Umbilical cord (tissue), 2 donors: ENCODE measurements around the gene ZNF488. TPM values are rescaled to one million over a fixed set of nuclear protein-coding genes. Genes with fewer than 3 reads are reported as not detected.
A peak's percentile ranks its signal among the peaks of the same experiment; 100 is the strongest.

Source experiments
- DNase-seq: peaks from one replicate; pipeline ENCODE4 v3.0.0-alpha.2; 2015; ENCODE audit warnings: low spot score
- total RNA-seq: library from RNA; depleted of rRNA; stranded (reverse); fragments of >200 nt; gene quantifications from one replicate; pipeline ENCODE4 v1.2.3, GENCODE V29; 2014; ENCODE audit warnings: low replicate concordance; ENCODE audit not compliant: insufficient read depth

The ZNF488 gene
- total RNA-seq, 1 donor from 2014 or later, result 0.96 TPM

GRCh38 chr10:47332371-47332770 lies 51.7 kb downstream of the ZNF488 start:
- DNase-seq, result no peak

GRCh38 chr10:47331954-47332353 lies 52.1 kb downstream of the ZNF488 start:
- DNase-seq, result no peak

GRCh38 chr10:47331491-47331890 lies 52.6 kb downstream of the ZNF488 start:
- DNase-seq, result no peak

DNA sequence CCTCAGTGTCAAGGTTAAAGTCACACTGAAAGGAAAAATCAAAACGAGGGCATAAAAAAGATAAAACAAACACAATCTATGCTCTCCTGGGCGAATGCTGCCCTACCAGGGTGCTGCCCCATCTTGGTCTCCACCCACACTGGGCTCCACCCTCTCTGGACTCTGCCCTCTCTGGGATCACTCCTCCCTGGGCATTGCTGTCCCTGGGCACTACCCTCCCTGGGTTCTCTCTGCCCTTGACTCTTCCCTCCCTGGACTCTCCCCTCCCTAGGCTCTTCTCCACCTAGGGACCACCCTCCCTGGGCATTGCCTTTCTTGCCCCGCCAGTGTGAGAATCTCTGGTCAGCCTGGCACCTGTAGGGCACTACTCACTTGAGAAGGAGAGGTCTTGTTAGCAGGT lies 53.3 kb downstream of the ZNF488 start:
- no peak for DNase-seq

DNA sequence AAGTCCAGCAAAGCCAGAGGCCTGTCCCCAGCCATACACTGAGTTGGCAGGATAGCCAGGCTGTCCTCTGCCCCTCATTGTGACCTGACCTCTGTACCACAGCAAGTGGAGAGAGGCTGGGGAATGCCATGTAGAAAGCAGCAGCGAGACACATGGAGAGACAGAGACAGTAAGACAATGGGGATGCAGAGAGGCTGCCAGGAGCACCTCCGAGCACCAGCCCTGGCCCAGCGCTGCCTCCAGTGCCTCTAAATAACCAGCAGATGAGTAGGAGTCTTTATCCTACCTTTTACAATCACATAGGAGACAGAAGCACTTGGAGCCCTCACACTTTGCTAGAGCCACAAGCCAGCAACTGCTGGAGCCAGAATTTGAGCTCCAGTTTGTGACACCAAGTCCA lies 53.7 kb downstream of the ZNF488 start:
- no peak for DNase-seq

- no peak for DNase-seq
Observed at GRCh38 chr10:47329855-47330254, 54.2 kb downstream of the ZNF488 start.

- DNase-seq, result peak; percentile 15
Observed at GRCh38 chr10:47326927-47327330, 57.2 kb downstream of the ZNF488 start.

GRCh38 chr10:47326306-47326926 lies 57.7 kb downstream of the ZNF488 start:
- no peak for DNase-seq

DNA sequence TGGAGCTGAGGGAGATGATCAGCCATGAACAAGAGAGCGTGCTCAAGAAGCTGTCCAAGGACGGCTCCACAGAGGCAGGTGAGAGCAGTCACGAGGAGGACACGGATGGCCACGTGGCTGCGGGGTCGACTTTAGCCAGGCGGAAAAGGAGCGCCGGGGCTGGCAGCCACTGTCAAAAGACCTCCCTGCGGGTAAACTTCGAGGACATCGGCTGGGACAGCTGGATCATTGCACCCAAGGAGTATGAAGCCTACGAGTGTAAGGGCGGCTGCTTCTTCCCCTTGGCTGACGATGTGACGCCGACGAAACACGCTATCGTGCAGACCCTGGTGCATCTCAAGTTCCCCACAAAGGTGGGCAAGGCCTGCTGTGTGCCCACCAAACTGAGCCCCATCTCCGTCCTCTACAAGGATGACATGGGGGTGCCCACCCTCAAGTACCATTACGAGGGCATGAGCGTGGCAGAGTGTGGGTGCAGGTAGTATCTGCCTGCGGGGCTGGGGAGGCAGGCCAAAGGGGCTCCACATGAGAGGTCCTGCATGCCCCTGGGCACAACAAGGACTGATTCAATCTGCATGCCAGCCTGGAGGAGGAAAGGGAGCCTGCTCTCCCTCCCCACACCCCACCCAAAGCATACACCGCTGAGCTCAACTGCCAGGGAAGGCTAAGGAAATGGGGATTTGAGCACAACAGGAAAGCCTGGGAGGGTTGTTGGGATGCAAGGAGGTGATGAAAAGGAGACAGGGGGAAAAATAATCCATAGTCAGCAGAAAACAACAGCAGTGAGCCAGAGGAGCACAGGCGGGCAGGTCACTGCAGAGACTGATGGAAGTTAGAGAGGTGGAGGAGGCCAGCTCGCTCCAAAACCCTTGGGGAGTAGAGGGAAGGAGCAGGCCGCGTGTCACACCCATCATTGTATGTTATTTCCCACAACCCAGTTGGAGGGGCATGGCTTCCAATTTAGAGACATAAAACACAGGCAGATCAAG lies 58.5 kb downstream of the ZNF488 start:
- DNase-seq, result no peak

DNA sequence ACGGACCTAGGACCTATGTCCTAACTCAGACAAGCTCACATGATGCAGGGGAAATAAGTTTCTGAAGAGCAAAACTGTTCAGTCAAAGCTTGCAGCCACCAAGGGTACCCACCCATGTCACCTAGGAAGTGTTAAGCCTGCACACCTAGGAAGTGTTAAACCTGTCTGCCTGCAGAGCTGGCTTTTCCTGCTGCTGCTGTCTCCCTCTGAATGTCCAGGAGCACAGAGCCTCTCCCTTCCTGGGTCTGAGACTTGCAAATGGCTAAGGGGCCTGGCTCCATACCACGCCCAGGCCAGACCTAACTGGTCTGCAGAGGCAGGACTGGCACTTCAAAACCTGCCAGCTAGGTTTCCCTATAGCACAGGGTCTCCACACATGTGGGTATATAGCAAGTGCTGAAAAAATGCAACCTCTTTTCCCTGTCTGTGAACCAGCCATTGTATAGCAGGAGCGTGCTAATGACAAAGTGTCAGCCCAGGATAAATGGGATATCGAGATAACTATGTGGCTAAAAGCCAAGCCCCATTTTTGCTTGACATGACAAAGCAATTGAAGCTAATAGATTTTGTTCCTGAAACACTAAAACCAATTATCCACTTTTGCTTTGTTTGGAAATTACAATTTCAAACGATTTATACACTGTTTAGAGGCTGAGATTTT lies 60.3 kb downstream of the ZNF488 start:
- DNase-seq, result no peak

DNA sequence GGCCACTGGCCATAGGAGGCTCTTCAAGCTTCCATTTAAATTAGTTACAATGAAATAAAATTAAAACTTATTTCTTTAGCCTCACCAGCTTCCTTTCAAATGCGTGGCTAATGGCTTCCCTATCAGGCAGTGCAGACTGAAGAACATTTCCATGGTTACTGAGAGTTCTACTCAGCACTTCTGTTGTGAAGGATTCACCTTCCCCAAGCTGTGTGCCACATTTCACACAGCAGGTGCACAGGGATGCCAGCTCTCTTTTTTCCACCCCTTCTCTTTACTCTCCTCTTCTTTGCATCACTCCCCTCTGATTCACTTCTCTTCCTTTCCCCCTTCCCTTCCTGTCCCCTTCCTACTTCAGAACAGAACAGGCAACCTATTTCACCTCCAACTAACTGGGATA lies 61.0 kb downstream of the ZNF488 start:
- no peak for DNase-seq

DNA sequence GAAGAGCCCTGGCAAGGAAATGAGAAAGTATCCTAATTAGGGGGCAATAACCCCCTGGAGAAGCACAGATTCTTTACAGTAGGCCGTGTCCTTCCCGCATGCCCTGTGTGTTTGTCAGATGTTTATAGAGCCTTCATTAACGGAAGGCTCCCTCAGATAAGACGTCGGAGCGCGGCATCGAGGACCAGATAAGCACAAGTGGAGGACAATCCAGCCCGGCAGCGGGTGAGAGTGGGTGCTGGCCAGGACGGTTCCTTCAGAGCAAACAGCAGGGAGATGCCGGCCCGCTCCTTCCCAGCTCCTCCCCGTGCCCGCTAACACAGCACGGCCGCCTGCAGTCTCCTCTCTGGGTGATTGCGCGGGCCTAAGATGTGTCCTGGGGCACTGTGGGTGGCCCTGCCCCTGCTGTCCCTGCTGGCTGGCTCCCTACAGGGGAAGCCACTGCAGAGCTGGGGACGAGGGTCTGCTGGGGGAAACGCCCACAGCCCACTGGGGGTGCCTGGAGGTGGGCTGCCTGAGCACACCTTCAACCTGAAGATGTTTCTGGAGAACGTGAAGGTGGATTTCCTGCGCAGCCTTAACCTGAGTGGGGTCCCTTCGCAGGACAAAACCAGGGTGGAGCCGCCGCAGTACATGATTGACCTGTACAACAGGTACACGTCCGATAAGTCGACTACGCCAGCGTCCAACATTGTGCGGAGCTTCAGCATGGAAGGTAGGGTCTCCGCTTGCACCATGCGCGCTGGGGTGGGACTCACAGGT lies 61.6 kb downstream of the ZNF488 start, which contains the start of gene GDF2:
TSS of gene GDF2 (plus strand) at position 155 of the 762 bp plus-strand sequence. CDS start at position 370, 215 bp downstream.
- no peak for DNase-seq

- no peak for DNase-seq
Observed at GRCh38 chr10:47321521-47322195, 62.4 kb downstream of the ZNF488 start.

- DNase-seq, result no peak
Observed at GRCh38 chr10:47320812-47321211, 63.3 kb downstream of the ZNF488 start.

DNA sequence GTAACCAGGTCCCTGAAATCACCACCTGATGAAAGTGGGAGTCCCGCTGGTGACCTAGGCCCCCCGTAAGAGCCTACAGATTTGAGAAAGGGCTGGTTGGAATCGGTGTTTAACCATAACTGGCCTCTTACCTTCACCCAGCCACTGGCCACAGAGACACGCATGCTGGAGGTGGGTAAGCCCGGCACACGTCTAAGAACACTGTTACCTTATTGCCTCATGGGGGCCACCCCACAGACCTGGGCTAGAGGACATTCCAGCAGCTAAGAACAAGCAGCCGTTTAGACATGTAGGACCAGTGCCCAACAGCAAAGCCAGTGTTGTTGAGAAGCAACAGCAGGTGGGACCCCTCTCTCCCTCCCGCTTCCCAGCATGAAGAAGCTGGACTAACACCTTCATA lies 64.3 kb downstream of the ZNF488 start:
- DNase-seq, result no peak

GRCh38 chr10:47318706-47319105 lies 65.4 kb downstream of the ZNF488 start:
- DNase-seq, result no peak

DNA sequence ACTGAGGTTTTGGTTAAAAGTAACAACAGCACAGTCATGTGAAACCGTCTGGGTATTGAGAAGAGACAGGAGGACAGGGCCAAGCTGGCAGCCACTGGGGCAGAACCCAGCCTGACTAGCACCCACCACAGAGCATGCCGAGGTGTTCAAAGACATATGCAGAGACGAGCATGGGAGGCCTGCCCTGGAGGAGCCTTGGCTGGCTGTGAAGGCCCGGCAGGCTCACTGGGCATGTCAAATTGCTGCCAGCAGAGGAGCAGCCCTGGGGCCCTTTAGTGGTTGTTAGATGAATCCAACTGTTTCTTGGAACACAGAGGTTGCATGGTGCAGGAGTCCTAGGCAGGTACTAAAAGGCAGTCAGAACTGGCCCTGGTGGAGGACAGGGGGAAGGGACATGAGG lies 66.8 kb downstream of the ZNF488 start:
- DNase-seq, result no peak

DNA sequence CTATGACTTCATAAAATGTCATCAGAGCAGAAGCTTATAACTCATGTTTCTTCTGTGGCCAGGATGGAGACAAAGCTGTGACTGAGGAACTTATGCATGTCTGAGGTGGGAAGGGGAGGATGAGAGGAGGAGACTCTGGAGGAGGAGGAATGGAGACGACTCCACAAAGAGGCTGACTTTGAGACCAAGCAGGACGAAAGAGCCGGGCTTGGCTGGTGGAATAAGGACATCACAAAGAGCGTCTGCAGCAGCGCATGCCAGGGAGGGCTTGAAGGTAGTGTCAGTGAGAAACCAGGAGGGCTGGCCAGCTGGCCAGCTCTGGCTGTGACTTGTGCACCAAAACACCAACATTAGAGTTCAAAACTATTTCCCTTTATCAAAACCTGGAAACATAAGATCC lies 68.0 kb downstream of the ZNF488 start:
- DNase-seq, result no peak
